Measurements from ENCODE around the gene RACGAP1. TPM values are rescaled to one million over a fixed set of nuclear protein-coding genes. Genes with fewer than 3 reads are reported as not detected.

Gene RACGAP1
- total RNA-seq, 2 experiments from 2014 or later = 113 to 117 TPM

DNA sequence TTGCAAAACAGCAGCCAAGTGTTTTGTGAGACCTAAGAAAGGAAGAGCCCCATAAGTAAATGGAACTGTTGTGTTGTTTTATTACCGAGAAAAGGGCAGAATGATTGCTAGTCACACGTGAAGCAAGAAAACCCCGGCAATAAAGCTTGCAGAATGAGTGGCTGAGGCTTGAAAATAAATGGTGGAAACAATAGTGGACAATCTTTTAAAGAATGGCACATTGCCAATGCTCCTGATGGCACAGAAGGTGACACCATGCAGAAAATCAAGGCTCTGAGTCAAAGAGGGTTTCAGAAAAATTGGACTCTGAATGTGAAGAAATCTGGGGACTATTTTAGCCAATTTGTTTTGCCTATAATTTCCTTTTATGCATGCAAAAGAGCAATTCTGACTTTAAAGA is 78.8 kb downstream of the RACGAP1 start:
- ChIA-PET POLR2A (interaction anchor here (1.0 kb wide), 1 partner anchor 9 kb away, joined by 3 read pairs; no protein-coding TSS in a partner anchor), CTCF (interaction anchor here (0.8 to 6.3 kb wide), 41 partner anchors 8 to 395 kb away, joined by 3 to 128 read pairs (median 7); partner anchors contain the start of genes AQP5, COX14, NCKAP5L and TMBIM6)
- no peaks in the 10 kb centered on the region for H3K36me3 Mint-ChIP-seq (ENCODE audit: low read depth)
- intact Hi-C loops (cut with micrococcal nuclease) = no loop called here
- TF ChIP-seq CTCF (IDR thresholded peaks at IDR 0.05) = no peak
- no peaks in the 10 kb centered on the region for H3K27me3 Mint-ChIP-seq
- H3K27ac Mint-ChIP-seq = peak overlapping the region; percentile 91
- ATAC-seq (no peak), DNase-seq (no peak)
- no peak overlapping the region for H3K4me3 Mint-ChIP-seq
- no peaks in the 10 kb centered on the region for H3K9me3 Mint-ChIP-seq
- peaks cover 25% of the 10 kb centered on the region for H3K4me1 Mint-ChIP-seq (ENCODE audit: low read depth)

GRCh38 chr12:49946086-49946485 is 79.2 kb downstream of the RACGAP1 start:
- ATAC-seq (no peak), DNase-seq (no peak)
- ChIA-PET CTCF (interaction anchor here (0.7 to 6.3 kb wide), 54 partner anchors 9 to 756 kb away, joined by 3 to 128 read pairs (median 5); partner anchors contain the start of genes AQP5, COX14, NCKAP5L and PRPF40B), POLR2A (interaction anchor here (0.5 to 1.0 kb wide), 2 partner anchors 8 to 200 kb away, joined by 3 read pairs; no protein-coding TSS in a partner anchor)
- TF ChIP-seq CTCF (IDR thresholded peaks at IDR 0.05) = no peak
- intact Hi-C loops (cut with micrococcal nuclease) = no loop called here
- Mint-ChIP-seq H3K4me3 (no peak overlapping the region), H3K9me3 (no peaks in the 10 kb centered on the region), H3K4me1 (ENCODE audit: low read depth) (peaks cover 25% of the 10 kb centered on the region), H3K27ac (peak overlapping the region; percentile 91), H3K27me3 (no peaks in the 10 kb centered on the region), H3K36me3 (ENCODE audit: low read depth) (no peaks in the 10 kb centered on the region)

DNA sequence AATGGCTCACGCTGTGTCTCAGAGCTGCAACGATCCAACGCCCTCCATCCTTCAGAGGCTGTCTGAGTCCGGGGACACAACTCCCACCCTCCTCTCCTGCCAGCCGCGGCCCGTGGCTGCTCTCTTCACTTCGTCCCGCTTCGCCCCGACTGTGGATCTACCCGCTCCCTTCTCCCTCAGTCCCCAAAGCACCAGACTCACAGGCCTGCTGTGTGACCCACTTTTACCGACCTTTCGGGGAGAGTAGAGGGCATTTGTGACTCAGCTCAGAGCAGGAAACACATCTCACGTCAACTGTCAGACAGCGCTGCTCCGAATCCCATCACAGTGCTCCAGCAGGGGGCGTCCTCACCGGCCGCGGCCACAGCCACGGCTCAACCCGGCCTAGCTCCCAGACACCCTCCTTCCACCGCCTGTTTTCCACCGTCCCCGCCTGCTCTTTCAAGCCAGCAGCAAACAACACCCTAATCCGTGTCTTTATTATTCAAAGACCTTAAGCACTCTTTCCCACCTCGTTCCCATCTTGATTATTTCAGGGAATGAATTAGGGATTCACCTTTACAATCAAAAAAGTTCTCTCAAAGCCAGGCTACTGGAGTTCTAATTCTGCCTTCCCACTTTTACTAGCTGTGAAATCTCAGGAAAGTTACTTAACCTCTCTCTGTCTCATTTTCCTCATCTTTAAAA is 79.8 kb downstream of the RACGAP1 start:
- Mint-ChIP-seq H3K27me3 (no peaks in the 10 kb centered on the region), H3K4me1 (ENCODE audit: low read depth) (peaks cover 25% of the 10 kb centered on the region), H3K27ac (peak overlapping the region; percentile 91), H3K9me3 (no peaks in the 10 kb centered on the region), H3K4me3 (peak overlapping the region; percentile 76), H3K36me3 (ENCODE audit: low read depth) (no peaks in the 10 kb centered on the region)
- TF ChIP-seq CTCF (IDR thresholded peaks at IDR 0.05) = peak; percentile 89
- ChIA-PET CTCF (interaction anchor here (0.6 to 6.3 kb wide), 60 partner anchors 9 to 756 kb away, joined by 3 to 128 read pairs (median 5); partner anchors contain the start of genes AQP5, COX14, NCKAP5L and PRPF40B), POLR2A (interaction anchor here (0.5 to 1.0 kb wide), 3 partner anchors 8 to 199 kb away, joined by 3 read pairs; no protein-coding TSS in a partner anchor)
- intact Hi-C loops (cut with micrococcal nuclease) = no loop called here
- ATAC-seq (peak; percentile 99), DNase-seq (peak; percentile 93)

GRCh38 chr12:49944718-49945117 is 80.6 kb downstream of the RACGAP1 start:
- peak overlapping the region; percentile 76 for H3K4me3 Mint-ChIP-seq
- DNase-seq = no peak
- H3K36me3 Mint-ChIP-seq (ENCODE audit: low read depth) = no peaks in the 10 kb centered on the region
- no peak for ATAC-seq
- ChIA-PET CTCF (interaction anchor here (0.9 to 6.3 kb wide), 20 partner anchors 8 to 322 kb away, joined by 3 to 128 read pairs (median 10); partner anchors contain the start of genes AQP5, PRPF40B and TMBIM6), POLR2A (no interaction called here)
- no peaks in the 10 kb centered on the region for H3K9me3 Mint-ChIP-seq
- no peaks in the 10 kb centered on the region for H3K27me3 Mint-ChIP-seq
- intact Hi-C loops (cut with micrococcal nuclease) = no loop called here
- no peak for TF ChIP-seq CTCF (IDR thresholded peaks at IDR 0.05)
- H3K27ac Mint-ChIP-seq = peak overlapping the region; percentile 91
- H3K4me1 Mint-ChIP-seq (ENCODE audit: low read depth) = peaks cover 25% of the 10 kb centered on the region

GRCh38 chr12:49944046-49944445 is 81.2 kb downstream of the RACGAP1 start:
- Mint-ChIP-seq H3K4me1 (ENCODE audit: low read depth) (peaks cover 25% of the 10 kb centered on the region), H3K4me3 (no peak overlapping the region), H3K9me3 (no peaks in the 10 kb centered on the region), H3K27me3 (no peaks in the 10 kb centered on the region), H3K36me3 (ENCODE audit: low read depth) (no peaks in the 10 kb centered on the region), H3K27ac (no peak overlapping the region)
- DNase-seq (no peak), ATAC-seq (no peak)
- intact Hi-C loops (cut with micrococcal nuclease) = no loop called here
- ChIA-PET CTCF (interaction anchor here (0.9 to 3.4 kb wide), 2 partner anchors 23 to 203 kb away, joined by 5 to 18 read pairs; partner anchors contain the start of gene TMBIM6), POLR2A (no interaction called here)
- no peak for TF ChIP-seq CTCF (IDR thresholded peaks at IDR 0.05)

Data from activated CD8-positive, alpha-beta T cell treated with anti-CD3 and anti-CD28 coated beads for 36 hours (primary cell).